Measurements from ENCODE around the gene FNBP1. TPM values are rescaled to one million over a fixed set of nuclear protein-coding genes. Genes with fewer than 3 reads are reported as not detected.
A peak's percentile ranks its signal among the peaks of the same experiment; 100 is the strongest.

Gene FNBP1
- polyA plus RNA-seq, 1 donor from 2014 or later = 173 TPM

DNA sequence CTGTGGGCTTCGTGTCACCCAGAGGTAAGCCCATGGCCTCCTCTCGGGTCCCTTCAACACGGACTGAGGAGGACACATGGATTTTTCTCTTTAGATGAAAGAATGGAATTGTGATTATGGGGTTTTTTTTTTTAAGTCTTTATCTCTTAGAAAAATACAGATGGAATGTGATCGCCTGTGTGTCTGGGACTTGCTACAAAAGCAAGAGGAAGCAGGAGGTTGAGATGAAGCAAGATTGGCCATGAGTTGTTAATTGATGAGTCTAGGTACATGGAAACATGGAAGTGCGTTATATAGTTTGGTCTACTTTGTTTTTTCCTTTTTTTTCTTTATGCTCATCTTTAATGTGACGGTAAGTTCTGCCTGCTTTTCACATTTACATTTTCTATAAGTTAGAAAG, 193.1 kb downstream of the FNBP1 start:
- Mint-ChIP-seq H3K27ac (no peak overlapping the region), H3K36me3 (peaks cover 7% of the 10 kb centered on the region), H3K4me3 (no peak overlapping the region), H3K4me1 (peaks cover 4 to 5% (median 4%) of the 10 kb centered on the region in 3 donors), H3K9me3 (no peaks in the 10 kb centered on the region), H3K27me3 (no peaks in the 10 kb centered on the region)

DNA sequence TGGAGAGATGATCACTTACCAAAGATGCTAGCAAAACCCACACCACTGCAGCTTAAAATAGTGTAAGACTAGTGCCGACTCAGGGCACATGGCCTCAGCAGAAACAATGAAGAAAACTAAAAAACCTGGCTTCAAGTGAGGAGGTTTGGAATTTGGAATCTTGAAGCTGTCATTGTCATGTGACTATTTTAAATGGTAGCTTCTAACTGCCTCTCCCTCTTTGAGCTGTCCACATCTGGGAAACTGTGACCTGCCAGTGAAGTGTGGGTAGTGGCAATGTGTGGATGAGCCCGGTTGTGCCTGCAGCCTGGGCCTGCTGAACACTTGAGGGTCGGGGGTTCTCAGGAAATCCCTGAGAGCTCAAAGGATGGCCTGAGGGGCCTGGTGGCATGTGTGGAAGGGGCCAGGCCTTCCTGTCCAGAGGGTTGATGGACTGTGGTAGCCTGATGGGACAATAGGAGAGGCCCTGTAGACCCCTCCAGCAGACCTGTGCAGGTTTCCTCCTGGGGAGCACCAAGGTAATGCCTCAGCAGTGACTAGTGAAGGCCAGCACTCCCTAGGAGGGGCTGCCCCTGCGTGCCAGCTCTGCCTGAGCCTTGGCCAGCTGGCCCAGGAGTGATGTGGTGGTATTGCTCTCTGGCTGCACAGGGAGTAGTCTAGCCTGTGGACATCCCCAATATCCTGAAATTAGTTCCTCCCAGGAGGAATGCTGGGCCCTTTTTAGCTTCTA, 194.1 kb downstream of the FNBP1 start:
- Mint-ChIP-seq H3K9me3 (no peaks in the 10 kb centered on the region), H3K36me3 (peaks cover 5% of the 10 kb centered on the region), H3K27me3 (no peaks in the 10 kb centered on the region), H3K4me3 (no peak overlapping the region), H3K4me1 (peaks cover 4 to 5% (median 4%) of the 10 kb centered on the region in 3 donors), H3K27ac (no peak overlapping the region)

DNA sequence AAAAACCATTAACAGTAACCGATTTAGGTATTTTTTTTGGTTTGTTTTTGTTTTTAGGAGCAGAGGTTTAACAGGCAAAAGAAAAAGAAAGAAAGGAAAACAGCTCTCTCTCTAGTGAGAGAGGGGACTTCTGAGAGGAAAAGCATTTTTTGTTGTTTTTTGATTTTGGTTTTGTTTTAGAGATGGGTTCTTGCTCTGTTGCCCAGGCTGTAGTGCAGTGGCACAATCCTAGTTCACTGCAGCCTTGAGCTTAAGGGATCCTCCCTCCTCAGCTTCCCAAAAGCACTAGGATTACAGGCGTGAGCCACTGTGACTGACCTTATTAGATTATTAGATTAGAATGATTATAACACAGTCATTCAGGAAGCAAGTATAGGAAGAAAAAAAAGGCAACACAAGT, 197.6 kb downstream of the FNBP1 start:
- H3K36me3 Mint-ChIP-seq = peaks cover 2% of the 10 kb centered on the region
- peaks cover 4 to 5% (median 4%) of the 10 kb centered on the region in 3 donors for H3K4me1 Mint-ChIP-seq
- no peaks in the 10 kb centered on the region for H3K9me3 Mint-ChIP-seq
- H3K4me3 Mint-ChIP-seq = no peak overlapping the region
- H3K27me3 Mint-ChIP-seq = no peaks in the 10 kb centered on the region
- no peak overlapping the region for H3K27ac Mint-ChIP-seq

DNA sequence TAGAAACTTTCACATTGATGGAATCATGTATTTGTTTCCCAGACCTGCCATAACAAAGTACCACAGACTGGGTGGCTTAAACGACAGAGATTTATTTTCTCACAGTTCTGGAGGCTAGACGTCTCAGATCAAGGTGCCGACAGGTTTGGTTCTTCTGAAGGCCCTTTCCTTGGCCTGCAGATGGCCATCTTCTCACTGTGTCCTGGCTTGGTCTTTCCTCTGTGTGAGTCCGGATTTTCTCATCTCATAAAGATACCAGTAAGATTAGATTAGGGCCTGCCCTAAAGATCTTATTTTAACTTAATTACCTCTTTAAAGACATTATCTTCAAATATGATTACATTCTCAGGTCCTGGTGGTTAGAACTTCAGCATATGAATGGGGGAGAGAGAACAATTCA, 201.9 kb downstream of the FNBP1 start:
- H3K4me1 Mint-ChIP-seq = peaks cover 17 to 25% (median 19%) of the 10 kb centered on the region in 3 donors
- H3K4me3 Mint-ChIP-seq = no peak overlapping the region
- H3K27ac Mint-ChIP-seq = no peak overlapping the region

DNA sequence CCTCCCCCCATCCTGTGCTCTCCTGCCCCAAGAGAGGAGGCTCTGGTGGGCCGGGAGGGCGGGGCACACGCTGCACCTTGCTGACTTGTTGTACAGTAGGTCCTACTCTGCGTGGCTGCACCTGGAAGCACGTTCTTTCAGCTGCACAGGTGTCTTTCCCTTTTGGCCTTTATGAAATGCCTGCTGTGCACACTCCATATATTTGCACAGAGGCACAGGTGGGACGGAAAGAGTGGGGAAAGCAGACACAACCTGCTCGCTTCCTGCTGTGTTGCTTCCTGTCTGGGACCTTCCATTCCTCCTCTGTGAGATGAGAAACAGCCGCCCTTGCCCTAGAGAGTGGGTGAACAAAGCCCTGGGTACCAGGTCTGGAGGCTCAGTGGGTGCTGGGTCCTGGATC, 203.0 kb downstream of the FNBP1 start:
- H3K4me1 Mint-ChIP-seq = peaks cover 15 to 23% (median 20%) of the 10 kb centered on the region in 3 donors
- H3K9me3 Mint-ChIP-seq = no peaks in the 10 kb centered on the region
- peak overlapping the region in 1 of 3 donors; percentile 71 for H3K27ac Mint-ChIP-seq

More for the DNA sequence above, 201.9 kb downstream of the FNBP1 start:
- Mint-ChIP-seq H3K36me3 (peaks cover 2% of the 10 kb centered on the region), H3K9me3 (no peaks in the 10 kb centered on the region), H3K27me3 (no peaks in the 10 kb centered on the region)

GRCh38 chr9:129839324-129840023, 203.5 kb downstream of the FNBP1 start:
- H3K4me1 Mint-ChIP-seq = peaks cover 16 to 26% (median 24%) of the 10 kb centered on the region in 3 donors
- H3K27ac Mint-ChIP-seq = peak overlapping the region; percentile 14 to 71 (median 60)
- H3K36me3 Mint-ChIP-seq = no peaks in the 10 kb centered on the region
- H3K4me3 Mint-ChIP-seq = no peak overlapping the region
- H3K9me3 Mint-ChIP-seq = no peaks in the 10 kb centered on the region
- no peaks in the 10 kb centered on the region for H3K27me3 Mint-ChIP-seq

More for the DNA sequence above, 203.0 kb downstream of the FNBP1 start:
- Mint-ChIP-seq H3K27me3 (no peaks in the 10 kb centered on the region), H3K4me3 (no peak overlapping the region), H3K36me3 (no peaks in the 10 kb centered on the region)

DNA sequence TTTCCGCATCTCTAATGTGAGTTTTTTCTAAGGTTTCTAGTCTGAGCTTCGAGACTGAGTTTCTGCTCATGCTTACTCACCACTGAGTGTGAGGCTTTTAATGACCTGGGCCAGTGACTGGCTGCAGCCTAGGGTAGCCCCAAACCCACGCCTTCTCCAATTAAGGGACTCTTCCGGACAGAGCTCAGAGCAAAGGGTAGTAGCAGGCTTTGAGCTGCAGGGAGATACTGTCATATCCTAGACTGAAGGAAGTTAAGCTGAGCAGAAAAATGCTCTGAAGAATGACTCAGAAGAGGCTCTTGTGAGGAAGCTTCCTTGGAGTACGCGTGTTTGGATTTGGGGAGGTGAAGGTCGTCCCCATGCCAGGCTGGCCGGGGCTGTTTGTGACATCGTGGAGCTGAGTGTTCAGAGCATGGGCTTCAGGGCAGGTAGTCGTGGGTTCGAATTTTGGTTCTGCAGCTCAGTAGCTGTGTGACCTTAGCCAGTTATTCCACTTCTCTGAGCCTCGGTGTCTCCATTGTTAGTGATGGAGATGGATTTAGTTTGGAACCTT, 204.2 kb downstream of the FNBP1 start:
- H3K4me1 Mint-ChIP-seq = peaks cover 16 to 33% (median 31%) of the 10 kb centered on the region in 3 donors
- peak overlapping the region in 2 of 4 donors; percentile 38 to 60 for H3K4me3 Mint-ChIP-seq

More for the DNA sequence above, 204.2 kb downstream of the FNBP1 start:
- Mint-ChIP-seq H3K27me3 (no peaks in the 10 kb centered on the region), H3K9me3 (no peaks in the 10 kb centered on the region), H3K36me3 (no peaks in the 10 kb centered on the region), H3K27ac (peak overlapping the region in 2 of 3 donors; percentile 14 to 60)

Other genes starting within 250 kb of the FNBP1 start
- gene TOR1B, start 240.0 kb downstream of the FNBP1 start, polyA plus RNA-seq = 20.8 TPM
- 56.8 TPM for gene TOR1A, start 219.1 kb downstream of the FNBP1 start, polyA plus RNA-seq
- gene C9orf78, start 207.9 kb downstream of the FNBP1 start, polyA plus RNA-seq = 119 TPM
- gene USP20, start 207.7 kb downstream of the FNBP1 start, polyA plus RNA-seq = 24.5 TPM
- 2.1 TPM for gene GPR107, start 10.7 kb upstream of the FNBP1 start, polyA plus RNA-seq
- not detected for gene NCS1, start 129.2 kb upstream of the FNBP1 start, polyA plus RNA-seq
- gene HMCN2, start 222.6 kb upstream of the FNBP1 start, polyA plus RNA-seq = not detected